ENCODE data around the gene TBX1.

DNA sequence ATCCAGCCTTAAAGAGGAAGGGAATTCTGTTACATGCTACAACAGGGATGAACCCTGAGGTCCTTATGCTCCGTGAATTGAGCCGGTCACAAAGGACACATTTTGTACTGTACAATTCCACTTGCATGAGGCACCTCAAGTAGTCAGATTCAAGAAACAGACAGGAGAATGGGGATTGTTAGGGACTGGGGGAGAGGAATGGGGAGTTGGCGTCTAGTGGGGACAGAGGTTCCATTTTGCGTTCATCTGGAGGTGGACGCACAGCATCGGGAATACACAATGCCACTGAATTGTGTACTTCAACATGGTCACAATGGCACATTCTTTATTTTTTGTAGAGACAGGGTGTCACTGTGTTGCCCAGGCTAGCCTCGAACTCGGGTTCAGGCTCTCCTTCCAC, 14.1 kb downstream of the TBX1 start:
- TF ChIP-seq, protein P1, sequence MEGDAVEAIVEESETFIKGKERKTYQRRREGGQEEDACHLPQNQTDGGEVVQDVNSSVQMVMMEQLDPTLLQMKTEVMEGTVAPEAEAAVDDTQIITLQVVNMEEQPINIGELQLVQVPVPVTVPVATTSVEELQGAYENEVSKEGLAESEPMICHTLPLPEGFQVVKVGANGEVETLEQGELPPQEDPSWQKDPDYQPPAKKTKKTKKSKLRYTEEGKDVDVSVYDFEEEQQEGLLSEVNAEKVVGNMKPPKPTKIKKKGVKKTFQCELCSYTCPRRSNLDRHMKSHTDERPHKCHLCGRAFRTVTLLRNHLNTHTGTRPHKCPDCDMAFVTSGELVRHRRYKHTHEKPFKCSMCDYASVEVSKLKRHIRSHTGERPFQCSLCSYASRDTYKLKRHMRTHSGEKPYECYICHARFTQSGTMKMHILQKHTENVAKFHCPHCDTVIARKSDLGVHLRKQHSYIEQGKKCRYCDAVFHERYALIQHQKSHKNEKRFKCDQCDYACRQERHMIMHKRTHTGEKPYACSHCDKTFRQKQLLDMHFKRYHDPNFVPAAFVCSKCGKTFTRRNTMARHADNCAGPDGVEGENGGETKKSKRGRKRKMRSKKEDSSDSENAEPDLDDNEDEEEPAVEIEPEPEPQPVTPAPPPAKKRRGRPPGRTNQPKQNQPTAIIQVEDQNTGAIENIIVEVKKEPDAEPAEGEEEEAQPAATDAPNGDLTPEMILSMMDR (IDR thresholded peaks at IDR 0.05; ENCODE audit: insufficient read depth, low read length) = no peak
- no peak for TF ChIP-seq REST (IDR thresholded peaks at IDR 0.05; ENCODE audit: insufficient replicate concordance, low read depth)

All from HL-60 (cell line).